ENCODE results near the gene CDO1. TPM values are rescaled to one million over a fixed set of nuclear protein-coding genes. Genes with fewer than 3 reads are reported as not detected.

The CDO1 gene
- total and polyA plus RNA-seq, 2 experiments from 2014 or later = 24.5 to 29.2 TPM

GRCh38 chr5:115798252-115798651 is 18.2 kb downstream of the CDO1 start (continued):
- no peak for TF ChIP-seq REST (IDR thresholded peaks at IDR 0.05; ENCODE audit: unreplicated experiment)
- no peak for TF ChIP-seq ZNF331 (CRISPR knock-in tag; IDR thresholded peaks at IDR 0.05; ENCODE audit: low read depth)
- TF ChIP-seq CREB1 (CRISPR knock-in tag; IDR thresholded peaks at IDR 0.05; ENCODE audit: low read depth) = no peak
- no peak for TF ChIP-seq ETS1 (IDR thresholded peaks at IDR 0.05)
- TF ChIP-seq CTCF (conservative IDR thresholded peaks at IDR 0.05; ENCODE audit: low read depth in 2 of 2) = no peak
- TF ChIP-seq JUNB (IDR thresholded peaks at IDR 0.05; ENCODE audit: unreplicated experiment) = no peak

- no peaks in the 10 kb centered on the region for H3K4me1 ChIP-seq (ENCODE audit: insufficient read depth)
- no peaks in the 10 kb centered on the region for H3F3A ChIP-seq (replicated peaks; ENCODE audit: low read depth)
- H3K4me3 ChIP-seq = no peak overlapping the region
- H2AFZ ChIP-seq = no peak overlapping the region
- H4K20me1 ChIP-seq (replicated peaks; ENCODE audit: insufficient read depth) = no peaks in the 10 kb centered on the region
- no peak overlapping the region for H3K27ac ChIP-seq (ENCODE audit: low read depth)
- Mint-ChIP-seq H3K4me3 (no peak overlapping the region), H3K27ac (no peak overlapping the region), H3K9me3 (no peaks in the 10 kb centered on the region), H3K27me3 (ENCODE audit: insufficient read depth, low read depth, poor library complexity) (peaks cover 3% of the 10 kb centered on the region), H3K4me1 (no peaks in the 10 kb centered on the region), H3K36me3 (ENCODE audit: low read depth) (no peaks in the 10 kb centered on the region)
- no peaks in the 10 kb centered on the region for H3K27me3 ChIP-seq (ENCODE audit: insufficient read depth)
- no peaks in the 10 kb centered on the region for H3K36me3 ChIP-seq (ENCODE audit: insufficient read depth)
- DNase-seq (ENCODE audit: low spot score) = no peak
- H3K79me2 ChIP-seq (replicated peaks; ENCODE audit: insufficient read depth) = no peaks in the 10 kb centered on the region
- no peaks in the 10 kb centered on the region for H3K9me2 ChIP-seq (ENCODE audit: insufficient read depth)
- no peak for ATAC-seq
- H3K4me2 ChIP-seq = no peak overlapping the region
- TF ChIP-seq EZH2phosphoT487 (IDR thresholded peaks at IDR 0.05; ENCODE audit: unreplicated experiment) = no peak
- TF ChIP-seq ZNF331 (CRISPR knock-in tag; IDR thresholded peaks at IDR 0.05; ENCODE audit: low read depth) = no peak
- no peak for TF ChIP-seq NANOG (IDR thresholded peaks at IDR 0.05; ENCODE audit: borderline replicate concordance)
- TF ChIP-seq JUNB (IDR thresholded peaks at IDR 0.05; ENCODE audit: unreplicated experiment) = no peak
- no peak for TF ChIP-seq CTCF (conservative IDR thresholded peaks at IDR 0.05; ENCODE audit: low read depth in 2 of 2)
- no peak for TF ChIP-seq EZH2 (IDR thresholded peaks at IDR 0.05; ENCODE audit: low read depth, unreplicated experiment)
- TF ChIP-seq POLR2AphosphoS5 (IDR thresholded peaks at IDR 0.05; ENCODE audit: low read depth) = no peak
Observed at GRCh38 chr5:115796656-115797055, 19.8 kb downstream of the CDO1 start.

Data from GM23338 (cell line).